B cell (primary cell): ENCODE results near the gene BSG. TPM values are rescaled to one million over a fixed set of nuclear protein-coding genes. Genes with fewer than 3 reads are reported as not detected.

Source experiments
- ATAC-seq: fragments of 200-7000 bp; cut with Tn5 transposase; one replicate; pipeline ENCODE4 v1.10.0; 2021; ENCODE audit warnings: low read depth, mild to moderate bottlenecking, moderate number of reproducible peaks, moderate library complexity
- CTCF ChIA-PET: fragments of 350-600 bp; sonication (Branson Sonifier 250); formaldehyde crosslinking; loops from one replicate; lab custom pipeline; 2021; ENCODE audit warnings: antibody characterized with exemption, inconsistent platforms; lab: Charles Lee
- POLR2A ChIA-PET: fragments of 350-600 bp; sonication (Branson Sonifier 250); formaldehyde crosslinking; loops from one replicate; lab custom pipeline; 2021; ENCODE audit warnings: antibody characterized with exemption; lab: Charles Lee
- DNase-seq: peaks from one replicate; pipeline ENCODE4 v3.0.0; 2013
- H2AFZ ChIP-seq: 2 replicates; pipeline ENCODE4 v1.6.1; 2012; ENCODE audit warnings: mild to moderate bottlenecking, low read depth, low read length; ENCODE audit not compliant: insufficient read depth, poor library complexity, severe bottlenecking
- H3K27ac ChIP-seq, 2 donors: 1 replicate in 1 of 2; 2 replicates in 1 of 2; pipeline ENCODE4 v1.5.1; 2012 to 2013; ENCODE audit warnings: low read length in 2 of 2, mild to moderate bottlenecking in 2 of 2, moderate library complexity in 1 of 2
- H3K27me3 ChIP-seq, 4 experiments: fragments of 200-600 bp in 1 of 4; sonication (generic) in 1 of 4; replicated peaks in 1 of 4; 1 replicate in 2 of 4; 2 replicates in 2 of 4; pipeline versions ENCODE4 v1.6.1 to v1.7.0; 2013 to 2016; ENCODE audit warnings: low read length in 3 of 4, mild to moderate bottlenecking in 2 of 4, mixed read lengths in 1 of 4, moderate library complexity in 1 of 4; ENCODE audit not compliant: insufficient read depth in 4 of 4, control insufficient read depth in 3 of 4; ENCODE audit errors: control extremely low read depth in 1 of 4
- H3K36me3 ChIP-seq, 2 experiments: replicated peaks in 1 of 2; 1 replicate in 1 of 2; 2 replicates in 1 of 2; pipeline versions ENCODE4 v1.6.1 to v1.7.1; 2013; ENCODE audit warnings: low read length in 1 of 2; ENCODE audit not compliant: insufficient read depth in 2 of 2, control insufficient read depth in 1 of 2; ENCODE audit errors: control extremely low read depth in 1 of 2, extremely low read depth in 1 of 2
- H3K4me1 ChIP-seq, 2 donors: fragments of 200-600 bp in 1 of 2; sonication (generic) in 1 of 2; 1 replicate in 1 of 2; 2 replicates in 1 of 2; pipeline versions ENCODE4 v1.5.1 to v1.6.1; 2013 to 2017; ENCODE audit warnings: low read length in 2 of 2; ENCODE audit not compliant: control insufficient read depth in 2 of 2, insufficient read depth in 2 of 2
- H3K4me2 ChIP-seq: replicated peaks from 2 replicates; pipeline ENCODE3; 2012; ENCODE audit warnings: mild to moderate bottlenecking, low read depth, low read length; ENCODE audit not compliant: poor library complexity, severe bottlenecking
- H3K4me3 ChIP-seq, 5 experiments: fragments of 200-600 bp in 1 of 5; sonication (generic) in 1 of 5; 1 replicate in 3 of 5; 2 replicates in 2 of 5; pipeline versions ENCODE4 v1.5.1 to v1.7.0; 2011 to 2016; ENCODE audit warnings: low read length in 4 of 5, mild to moderate bottlenecking in 4 of 5, low read depth in 2 of 5, control low read depth in 1 of 5, moderate library complexity in 1 of 5; ENCODE audit not compliant: insufficient read depth in 1 of 5; ENCODE audit errors: control extremely low read depth in 1 of 5, extremely low read depth in 1 of 5
- H3K79me2 ChIP-seq: fragments of 200-600 bp; sonication (generic); one replicate; pipeline ENCODE4 v1.6.0; 2016; ENCODE audit warnings: low read length; ENCODE audit not compliant: control insufficient read depth, insufficient read depth
- H3K9ac ChIP-seq: fragments of 200-600 bp; sonication (generic); 2 replicates; pipeline ENCODE4 v1.6.1; 2017; ENCODE audit warnings: mild to moderate bottlenecking, low read length, moderate library complexity
- H3K9me3 ChIP-seq, 3 donors: one replicate each; pipeline versions ENCODE4 v1.6.1 to v1.7.1; 2013; ENCODE audit warnings: low read length in 2 of 3; ENCODE audit not compliant: control insufficient read depth in 2 of 3, insufficient read depth in 1 of 3; ENCODE audit errors: control extremely low read depth in 1 of 3
- H4K20me1 ChIP-seq: 2 replicates; pipeline ENCODE4 v1.6.0; 2012; ENCODE audit warnings: mild to moderate bottlenecking, low read length; ENCODE audit not compliant: insufficient read depth, control insufficient read depth, poor library complexity, severe bottlenecking
- H3K27ac Mint-ChIP-seq: one replicate; pipeline ENCODE4 v1.8.0; 2021; ENCODE audit warnings: mixed read lengths
- H3K27me3 Mint-ChIP-seq: one replicate; pipeline ENCODE4 v1.8.0; 2021; ENCODE audit warnings: mixed read lengths
- H3K4me1 Mint-ChIP-seq: one replicate; pipeline ENCODE4 v1.8.0; 2021; ENCODE audit warnings: mixed read lengths
- H3K4me3 Mint-ChIP-seq: one replicate; pipeline ENCODE4 v1.8.0; 2021; ENCODE audit warnings: mixed read lengths
- H3K9me3 Mint-ChIP-seq: one replicate; pipeline ENCODE4 v1.8.0; 2022; ENCODE audit warnings: mixed read lengths; ENCODE audit not compliant: insufficient read depth
- EZH2 ChIP-seq: IDR thresholded peaks from 2 replicates; pipeline ENCODE4 v1.6.1; 2012; ENCODE audit warnings: borderline replicate concordance, low read depth, mild to moderate bottlenecking, moderate library complexity, low read length; ENCODE audit not compliant: insufficient read depth, poor library complexity, severe bottlenecking
- WGBS: methylation state at CpG from one replicate; pipeline ENCODE4 v1.1.5; 2013; ENCODE audit warnings: missing lambda C conversion rate; ENCODE audit not compliant: insufficient coverage; 5-methylcytosine and 5-hydroxymethylcytosine counted together
- intact Hi-C: fragments of 100-400 bp; cut with micrococcal nuclease; formaldehyde crosslinking; loops from one replicate; pipeline ENCODE4 v1.10.0; 2022
- polyA plus RNA-seq: library from polyadenylated mRNA; depleted of rRNA; stranded (reverse); fragments of >200 nt; gene quantifications from 2 replicates; pipeline ENCODE4 v1.2.3, GENCODE V29; 2012
- total RNA-seq, 2 donors: library from RNA; stranded (reverse); fragments of 120-200 nt in 1 of 2; gene quantifications; 1 replicate in 1 of 2; 2 replicates in 1 of 2; pipeline versions ENCODE4 v1.2.3 to v1.2.4, GENCODE V29; 2013 to 2022
- TF ChIP-seq, protein P1 (sequence below): fragments of 200-600 bp; IDR thresholded peaks from one replicate; pipeline ENCODE4 v1.8.0; 2022; ENCODE audit warnings: antibody characterized with exemption, mild to moderate bottlenecking

The BSG gene
- total and polyA plus RNA-seq, 2 donors (not counting 1 experiment from before 2014, with no cell fraction given) = 82.1 to 131 TPM

DNA sequence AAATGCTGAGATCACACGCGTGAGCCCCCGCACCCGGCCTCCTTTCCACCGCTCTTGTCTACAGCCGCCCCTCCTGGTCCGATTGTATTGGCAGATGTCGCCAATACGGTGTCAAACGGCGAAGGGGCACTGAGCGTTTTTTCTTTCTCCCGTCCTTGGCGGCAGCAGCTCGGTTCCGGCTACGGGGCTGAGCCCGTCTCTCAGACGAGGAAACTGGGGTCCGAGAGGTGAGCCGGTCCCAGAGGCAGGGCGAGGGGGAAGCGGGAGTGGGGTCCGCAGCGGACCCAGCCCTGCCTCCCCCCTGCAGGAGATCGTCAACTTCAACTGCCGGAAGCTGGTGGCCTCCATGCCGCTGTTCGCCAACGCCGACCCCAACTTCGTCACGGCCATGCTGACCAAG lies 40.5 kb downstream of the BSG start:
- H3K4me1 Mint-ChIP-seq = peaks cover 18% of the 10 kb centered on the region
- ChIA-PET POLR2A (no interaction called here), CTCF (no interaction called here)
- no peak overlapping the region for H3K4me2 ChIP-seq
- no peaks in the 10 kb centered on the region for H3K9me3 Mint-ChIP-seq
- peaks cover 7% of the 10 kb centered on the region for H3K27me3 Mint-ChIP-seq
- no peak overlapping the region for H2AFZ ChIP-seq
- H3K4me3 ChIP-seq = no peak overlapping the region
- no peak overlapping the region for H3K9ac ChIP-seq
- no peak overlapping the region for H3K27ac ChIP-seq
- H3K9me3 ChIP-seq = no peaks in the 10 kb centered on the region
- TF ChIP-seq EZH2 = no peak
- TF ChIP-seq, protein P1, sequence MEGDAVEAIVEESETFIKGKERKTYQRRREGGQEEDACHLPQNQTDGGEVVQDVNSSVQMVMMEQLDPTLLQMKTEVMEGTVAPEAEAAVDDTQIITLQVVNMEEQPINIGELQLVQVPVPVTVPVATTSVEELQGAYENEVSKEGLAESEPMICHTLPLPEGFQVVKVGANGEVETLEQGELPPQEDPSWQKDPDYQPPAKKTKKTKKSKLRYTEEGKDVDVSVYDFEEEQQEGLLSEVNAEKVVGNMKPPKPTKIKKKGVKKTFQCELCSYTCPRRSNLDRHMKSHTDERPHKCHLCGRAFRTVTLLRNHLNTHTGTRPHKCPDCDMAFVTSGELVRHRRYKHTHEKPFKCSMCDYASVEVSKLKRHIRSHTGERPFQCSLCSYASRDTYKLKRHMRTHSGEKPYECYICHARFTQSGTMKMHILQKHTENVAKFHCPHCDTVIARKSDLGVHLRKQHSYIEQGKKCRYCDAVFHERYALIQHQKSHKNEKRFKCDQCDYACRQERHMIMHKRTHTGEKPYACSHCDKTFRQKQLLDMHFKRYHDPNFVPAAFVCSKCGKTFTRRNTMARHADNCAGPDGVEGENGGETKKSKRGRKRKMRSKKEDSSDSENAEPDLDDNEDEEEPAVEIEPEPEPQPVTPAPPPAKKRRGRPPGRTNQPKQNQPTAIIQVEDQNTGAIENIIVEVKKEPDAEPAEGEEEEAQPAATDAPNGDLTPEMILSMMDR = no peak
- WGBS = 82% methylated on average over 33 of the region's 33 CpGs
- no peak overlapping the region for H3K4me3 Mint-ChIP-seq
- H3K27ac Mint-ChIP-seq = no peak overlapping the region
- peaks cover 0 to 9% (median 2%) of the 10 kb centered on the region in 4 experiments for H3K27me3 ChIP-seq
- H3K36me3 ChIP-seq = peaks cover 0 to under 1% of the 10 kb centered on the region in 2 experiments
- peaks cover 11 to 34% of the 10 kb centered on the region in 2 donors for H3K4me1 ChIP-seq
- DNase-seq = no peak
- no peak for ATAC-seq
- intact Hi-C loops = no loop called here
- no peaks in the 10 kb centered on the region for H4K20me1 ChIP-seq
- no peaks in the 10 kb centered on the region for H3K79me2 ChIP-seq

DNA sequence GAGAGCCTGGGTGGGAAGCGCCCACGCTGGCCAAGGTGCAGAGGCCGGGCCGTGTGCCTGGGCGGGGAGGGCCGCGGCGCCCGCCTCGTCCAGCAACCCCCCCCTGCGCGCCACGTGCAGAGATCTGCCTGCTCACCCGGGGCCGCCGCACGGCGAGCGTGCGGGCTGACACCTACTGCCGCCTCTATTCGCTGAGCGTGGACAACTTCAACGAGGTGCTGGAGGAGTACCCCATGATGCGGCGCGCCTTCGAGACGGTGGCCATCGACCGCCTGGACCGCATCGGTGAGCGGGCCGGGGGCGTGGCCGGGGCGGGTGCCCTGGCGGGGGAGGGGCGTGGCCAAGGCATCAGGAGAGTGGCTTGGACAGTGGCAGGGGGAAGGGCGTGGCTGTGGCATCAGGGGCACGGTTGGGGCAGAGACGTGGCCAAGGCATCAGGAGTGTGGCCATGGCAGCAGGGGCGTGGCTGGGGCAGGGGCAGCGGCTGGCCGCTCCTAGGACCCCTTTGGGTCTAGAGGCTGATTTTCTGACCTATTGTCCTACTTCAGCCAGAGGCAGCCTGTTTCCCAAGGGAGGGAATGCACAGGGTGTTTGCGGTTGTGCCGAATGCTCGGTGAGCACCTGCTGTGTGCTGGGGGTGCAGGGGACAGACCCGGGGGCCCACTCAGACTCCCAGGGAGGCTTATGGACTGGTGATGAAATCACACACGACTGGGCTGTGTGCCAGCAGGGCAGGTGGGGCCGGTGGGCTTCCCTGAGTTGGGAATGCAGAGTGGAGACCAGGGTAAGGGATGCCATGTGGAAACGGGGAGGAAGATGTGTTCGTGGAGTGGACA lies 41.6 kb downstream of the BSG start:
- no peak for DNase-seq
- H3K27me3 Mint-ChIP-seq = peaks cover 7% of the 10 kb centered on the region
- H3K27ac Mint-ChIP-seq = no peak overlapping the region
- H3K4me3 ChIP-seq = no peak overlapping the region
- TF ChIP-seq, protein P1 = no peak
- no peak for TF ChIP-seq EZH2
- H3K4me3 Mint-ChIP-seq = no peak overlapping the region
- H4K20me1 ChIP-seq = no peaks in the 10 kb centered on the region
- ATAC-seq = no peak
- no peaks in the 10 kb centered on the region for H3K79me2 ChIP-seq
- H3K27me3 ChIP-seq = peaks cover 0 to 9% (median 2%) of the 10 kb centered on the region in 4 experiments
- 83% methylated on average over 54 of the region's 54 CpGs for WGBS
- H3K9me3 ChIP-seq = no peaks in the 10 kb centered on the region
- no peak overlapping the region for H3K4me2 ChIP-seq
- peaks cover 0 to 10% of the 10 kb centered on the region in 2 experiments for H3K36me3 ChIP-seq
- peaks cover 11 to 28% of the 10 kb centered on the region in 2 donors for H3K4me1 ChIP-seq
- H3K9ac ChIP-seq = no peak overlapping the region
- intact Hi-C loops = no loop called here
- ChIA-PET POLR2A (no interaction called here), CTCF (no interaction called here)
- H3K9me3 Mint-ChIP-seq = no peaks in the 10 kb centered on the region
- H3K4me1 Mint-ChIP-seq = peaks cover 18% of the 10 kb centered on the region
- no peak overlapping the region for H2AFZ ChIP-seq
- no peak overlapping the region for H3K27ac ChIP-seq
